GM13977 (cell line): ENCODE measurements around the gene FBXW10.
"Not testable (repeated sequence)": the region's sequence is repeated elsewhere in the genome, so short reads cannot be mapped to it uniquely, and the experiment has no call there.

ENCODE experiments used
- DNase-seq: peaks from one replicate; pipeline ENCODE4 v3.0.0; 2012; ENCODE audit warnings: low spot score
- in situ Hi-C: fragments of 300-500 bp; cut with MboI; formaldehyde crosslinking; loops from one replicate; pipeline ENCODE4 v1.12.0; 2022; ENCODE audit warnings: low sequenced_read_pairs, low pct_unique_long_range_greater_than_20kb, mixed read lengths, inconsistent platforms; ENCODE audit not compliant: unreplicated experiment
- TF ChIP-seq, protein P1 (sequence below): IDR thresholded peaks from 2 replicates; pipeline ENCODE4 v1.5.1; 2012; ENCODE audit warnings: mild to moderate bottlenecking, control low read depth; ENCODE audit not compliant: insufficient read depth; ENCODE audit errors: extremely low read depth, missing control alignments

The FBXW10 gene

DNA sequence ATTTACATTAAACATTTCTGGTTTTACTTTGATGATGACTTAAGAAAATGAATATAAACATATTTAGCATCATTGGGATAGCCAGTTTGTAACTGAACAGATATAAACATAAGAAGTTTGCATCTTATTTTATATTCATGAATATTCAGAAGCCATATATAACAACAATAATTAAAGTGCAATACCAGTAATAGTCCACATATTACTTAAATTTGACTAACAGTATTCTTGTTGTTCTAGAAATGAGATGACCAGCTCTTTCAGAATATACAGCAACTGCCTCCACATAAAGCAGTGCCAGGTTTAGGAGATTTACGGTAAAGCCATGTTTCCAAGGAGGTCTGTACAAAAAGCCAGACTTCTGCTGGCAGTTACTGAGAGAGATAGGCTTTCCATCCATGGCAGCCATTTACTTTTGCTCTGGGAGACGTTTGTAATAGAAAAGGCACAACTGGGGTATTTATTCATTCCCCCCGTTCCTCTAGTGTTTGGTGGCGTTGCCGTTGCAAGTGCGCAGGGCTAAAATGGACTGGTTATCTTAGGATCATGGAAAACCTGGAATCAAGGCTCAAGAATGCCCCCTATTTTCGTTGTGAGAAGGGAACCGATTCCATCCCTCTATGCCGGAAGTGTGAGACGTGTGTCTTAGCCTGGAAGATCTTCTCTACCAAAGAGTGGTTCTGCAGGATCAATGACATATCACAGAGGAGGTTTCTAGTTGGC is at the start of gene FBXW10:
FBXW10 (plus strand) TSS at position 356 of the 723 bp plus-strand sequence; CDS start at position 547, 191 bp downstream.
- DNase-seq, in situ Hi-C loops: not testable (repeated sequence)

- in situ Hi-C loops, result not testable (repeated sequence)
Observed at GRCh38 chr17:18695143-18695542, 48.7 kb upstream of the FBXW10 start.

GRCh38 chr17:18698473-18699103 is 45.3 kb upstream of the FBXW10 start:
- DNase-seq, in situ Hi-C loops: not testable (repeated sequence)

More at GRCh38 chr17:18695143-18695542, 48.7 kb upstream of the FBXW10 start:
- DNase-seq, result not testable (repeated sequence)

DNA sequence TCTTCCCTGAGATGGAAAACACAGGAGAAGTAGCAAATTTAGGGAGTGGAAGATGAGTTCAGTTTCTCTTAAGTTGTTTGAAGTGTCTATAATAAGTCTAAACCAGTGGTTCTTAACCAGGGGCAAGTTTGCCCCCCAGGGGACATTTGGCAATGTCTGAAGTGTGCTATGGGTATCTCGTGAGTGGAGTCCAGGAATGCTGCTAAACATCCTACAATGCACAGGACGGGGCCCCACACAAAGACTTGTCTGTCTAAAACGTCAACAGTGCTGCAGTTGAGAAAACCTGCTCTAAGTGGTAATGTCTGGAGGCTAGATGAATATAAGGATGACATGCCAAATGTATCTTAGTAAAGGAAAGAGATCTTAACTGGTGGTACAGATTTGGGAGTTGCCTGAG is 37.9 kb upstream of the FBXW10 start:
- DNase-seq, in situ Hi-C loops: not testable (repeated sequence)

- in situ Hi-C loops, DNase-seq: not testable (repeated sequence)
Observed at GRCh38 chr17:18708215-18708614, 35.6 kb upstream of the FBXW10 start.

GRCh38 chr17:18712354-18712999 is 31.4 kb upstream of the FBXW10 start:
- in situ Hi-C loops, DNase-seq: not testable (repeated sequence)
- TF ChIP-seq, protein P1, sequence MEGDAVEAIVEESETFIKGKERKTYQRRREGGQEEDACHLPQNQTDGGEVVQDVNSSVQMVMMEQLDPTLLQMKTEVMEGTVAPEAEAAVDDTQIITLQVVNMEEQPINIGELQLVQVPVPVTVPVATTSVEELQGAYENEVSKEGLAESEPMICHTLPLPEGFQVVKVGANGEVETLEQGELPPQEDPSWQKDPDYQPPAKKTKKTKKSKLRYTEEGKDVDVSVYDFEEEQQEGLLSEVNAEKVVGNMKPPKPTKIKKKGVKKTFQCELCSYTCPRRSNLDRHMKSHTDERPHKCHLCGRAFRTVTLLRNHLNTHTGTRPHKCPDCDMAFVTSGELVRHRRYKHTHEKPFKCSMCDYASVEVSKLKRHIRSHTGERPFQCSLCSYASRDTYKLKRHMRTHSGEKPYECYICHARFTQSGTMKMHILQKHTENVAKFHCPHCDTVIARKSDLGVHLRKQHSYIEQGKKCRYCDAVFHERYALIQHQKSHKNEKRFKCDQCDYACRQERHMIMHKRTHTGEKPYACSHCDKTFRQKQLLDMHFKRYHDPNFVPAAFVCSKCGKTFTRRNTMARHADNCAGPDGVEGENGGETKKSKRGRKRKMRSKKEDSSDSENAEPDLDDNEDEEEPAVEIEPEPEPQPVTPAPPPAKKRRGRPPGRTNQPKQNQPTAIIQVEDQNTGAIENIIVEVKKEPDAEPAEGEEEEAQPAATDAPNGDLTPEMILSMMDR, result peak; percentile 52

GRCh38 chr17:18718643-18719427 is 25.0 kb upstream of the FBXW10 start:
- in situ Hi-C loops, DNase-seq: not testable (repeated sequence)

DNA sequence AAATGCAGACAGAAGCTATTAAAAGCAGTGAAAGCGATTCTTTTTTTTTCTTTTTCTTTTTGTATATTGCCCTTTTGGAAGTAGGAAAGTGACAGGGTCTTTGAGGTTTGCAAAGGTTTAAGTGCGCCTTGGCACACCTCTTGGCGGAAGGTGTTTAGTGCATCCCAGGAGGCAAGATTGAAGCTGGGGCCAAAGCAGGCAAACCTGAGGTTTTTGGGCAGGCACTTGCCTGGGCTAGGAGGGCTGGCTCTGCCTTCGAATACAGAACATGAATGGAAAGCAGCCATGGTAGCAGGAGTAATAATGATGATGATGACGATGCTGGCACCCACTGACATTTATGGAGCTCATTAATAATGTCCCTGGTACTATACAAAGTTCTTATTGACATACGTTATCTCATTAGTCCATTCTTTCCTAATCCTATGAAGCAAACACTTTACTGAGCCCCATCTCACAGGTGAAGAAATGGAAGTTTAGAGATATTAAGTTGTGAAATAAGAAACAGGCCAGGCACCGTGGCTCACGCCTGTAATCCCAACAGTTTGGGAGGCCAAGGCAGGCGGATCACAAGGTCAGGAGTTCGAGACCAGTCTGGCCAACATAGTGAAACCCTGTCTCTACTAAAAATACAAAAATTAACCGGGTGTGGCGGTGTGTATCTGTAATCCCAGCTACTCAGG is 24.3 kb upstream of the FBXW10 start:
- in situ Hi-C loops, DNase-seq: not testable (repeated sequence)

- DNase-seq, in situ Hi-C loops: not testable (repeated sequence)
Observed at GRCh38 chr17:18721775-18722547, 21.9 kb upstream of the FBXW10 start.

DNA sequence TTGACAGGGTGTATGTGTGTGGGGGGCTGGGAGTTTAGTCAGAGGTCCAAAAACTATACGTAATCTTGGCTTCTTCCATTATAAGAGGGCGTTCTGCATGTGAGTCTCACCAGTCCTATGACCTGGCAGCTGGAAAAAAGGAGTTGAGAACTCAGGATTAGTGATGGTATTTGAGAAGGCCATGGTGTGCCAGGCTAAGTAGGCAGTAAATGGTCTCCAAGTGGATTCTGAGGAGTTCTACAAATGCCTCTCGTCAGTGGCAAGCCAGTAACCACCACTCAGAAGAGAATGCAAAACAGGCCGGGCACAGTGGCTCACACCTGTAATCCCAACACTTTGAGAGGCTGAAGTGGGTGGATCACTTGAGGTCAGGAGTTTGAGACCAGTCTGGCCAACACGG is 21.2 kb upstream of the FBXW10 start:
- DNase-seq, in situ Hi-C loops: not testable (repeated sequence)

GRCh38 chr17:18723509-18723908 is 20.3 kb upstream of the FBXW10 start:
- in situ Hi-C loops, DNase-seq: not testable (repeated sequence)

GRCh38 chr17:18732438-18732837 is 11.4 kb upstream of the FBXW10 start:
- in situ Hi-C loops, DNase-seq: not testable (repeated sequence)

DNA sequence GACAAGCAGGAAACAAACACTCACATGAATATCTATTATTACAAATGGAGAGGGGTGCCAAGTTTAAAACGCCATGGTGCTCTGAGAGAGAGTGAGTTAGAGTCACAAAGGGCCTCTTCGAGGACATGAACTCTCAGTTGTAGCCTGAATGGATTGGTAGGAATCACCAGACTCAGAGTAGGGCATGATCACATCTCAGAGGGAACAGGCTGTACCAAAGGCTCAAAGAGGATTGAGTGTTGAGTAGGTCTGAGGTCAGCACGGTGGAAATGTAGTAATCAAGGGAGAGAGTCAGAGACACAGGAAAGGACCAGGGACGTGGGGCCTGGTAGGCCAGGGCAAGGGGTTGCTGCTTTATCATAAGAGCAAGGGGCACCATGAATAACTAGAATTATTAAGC is 10.5 kb upstream of the FBXW10 start:
- in situ Hi-C loops, result not testable (repeated sequence)

GRCh38 chr17:18739616-18740391 is 4.0 kb upstream of the FBXW10 start:
- in situ Hi-C loops, DNase-seq: not testable (repeated sequence)

More for the DNA sequence above, 10.5 kb upstream of the FBXW10 start:
- not testable (repeated sequence) for DNase-seq
